ENCODE results near the gene RBPMS2. TPM values are rescaled to one million over a fixed set of nuclear protein-coding genes. Genes with fewer than 3 reads are reported as not detected.

RBPMS2 gene
- total RNA-seq, 2 experiments from 2014 or later, result not detected

- Mint-ChIP-seq H3K27me3 (peaks cover 4% of the 10 kb centered on the region), H3K27ac (no peak overlapping the region), H3K36me3 (ENCODE audit: low read depth) (no peaks in the 10 kb centered on the region), H3K4me3 (no peak overlapping the region), H3K4me1 (peaks cover 8% of the 10 kb centered on the region), H3K9me3 (no peaks in the 10 kb centered on the region)
- ChIA-PET CTCF (interaction anchor here (0.8 to 8.3 kb wide), 5 partner anchors 40 to 303 kb away, joined by 3 to 107 read pairs (median 5); no protein-coding TSS in a partner anchor), POLR2A (no interaction called here)
- DNase-seq, result no peak
Observed at GRCh38 chr15:64730151-64730550, 45.2 kb downstream of the RBPMS2 start.

- Mint-ChIP-seq H3K27me3 (no peaks in the 10 kb centered on the region), H3K4me1 (no peaks in the 10 kb centered on the region), H3K9me3 (no peaks in the 10 kb centered on the region), H3K36me3 (ENCODE audit: low read depth) (no peaks in the 10 kb centered on the region), H3K4me3 (no peak overlapping the region), H3K27ac (no peak overlapping the region)
- ChIA-PET CTCF (interaction anchor here (0.6 to 1.2 kb wide), 6 partner anchors 8 to 115 kb away, joined by 3 to 7 read pairs (median 3); no protein-coding TSS in a partner anchor), POLR2A (no interaction called here)
- no peak for DNase-seq
Observed at GRCh38 chr15:64720188-64720587, 55.2 kb downstream of the RBPMS2 start.

GRCh38 chr15:64717735-64718495 lies 57.5 kb downstream of the RBPMS2 start:
- Mint-ChIP-seq H3K9me3 (no peaks in the 10 kb centered on the region), H3K36me3 (ENCODE audit: low read depth) (no peaks in the 10 kb centered on the region), H3K27me3 (no peaks in the 10 kb centered on the region), H3K27ac (no peak overlapping the region), H3K4me1 (no peaks in the 10 kb centered on the region), H3K4me3 (no peak overlapping the region)
- DNase-seq, result no peak
- CTCF ChIA-PET, result no interaction called here
- POLR2A ChIA-PET, result no interaction called here

GRCh38 chr15:64717130-64717529 lies 58.3 kb downstream of the RBPMS2 start:
- no peaks in the 10 kb centered on the region for H3K27me3 Mint-ChIP-seq
- DNase-seq, result no peak
- no peaks in the 10 kb centered on the region for H3K9me3 Mint-ChIP-seq
- no peaks in the 10 kb centered on the region for H3K36me3 Mint-ChIP-seq (ENCODE audit: low read depth)
- CTCF ChIA-PET, result interaction anchor here (1.7 kb wide), 1 partner anchor 11 kb away, joined by 7 read pairs; no protein-coding TSS in a partner anchor
- no peak overlapping the region for H3K4me3 Mint-ChIP-seq
- POLR2A ChIA-PET, result no interaction called here
- no peaks in the 10 kb centered on the region for H3K4me1 Mint-ChIP-seq
- no peak overlapping the region for H3K27ac Mint-ChIP-seq

GRCh38 chr15:64716452-64716851 lies 58.9 kb downstream of the RBPMS2 start:
- no peaks in the 10 kb centered on the region for H3K36me3 Mint-ChIP-seq (ENCODE audit: low read depth)
- POLR2A ChIA-PET, result interaction anchor here (1.2 kb wide), 1 partner anchor 12 kb away, joined by 3 read pairs; no protein-coding TSS in a partner anchor
- H3K9me3 Mint-ChIP-seq, result no peaks in the 10 kb centered on the region
- CTCF ChIA-PET, result interaction anchor here (0.6 to 1.7 kb wide), 3 partner anchors 11 to 187 kb away, joined by 3 to 7 read pairs (median 5); no protein-coding TSS in a partner anchor
- H3K4me1 Mint-ChIP-seq, result no peaks in the 10 kb centered on the region
- no peaks in the 10 kb centered on the region for H3K27me3 Mint-ChIP-seq
- H3K4me3 Mint-ChIP-seq, result no peak overlapping the region
- no peak for DNase-seq
- no peak overlapping the region for H3K27ac Mint-ChIP-seq

- H3K27me3 Mint-ChIP-seq, result no peaks in the 10 kb centered on the region
Observed at GRCh38 chr15:64713592-64713991, 61.8 kb downstream of the RBPMS2 start.

GRCh38 chr15:64712353-64712752 lies 63.0 kb downstream of the RBPMS2 start:
- H3K9me3 Mint-ChIP-seq, result no peaks in the 10 kb centered on the region
- no peak overlapping the region for H3K4me3 Mint-ChIP-seq
- no peak for DNase-seq
- H3K36me3 Mint-ChIP-seq (ENCODE audit: low read depth), result no peaks in the 10 kb centered on the region
- ChIA-PET CTCF (no interaction called here), POLR2A (no interaction called here)
- no peaks in the 10 kb centered on the region for H3K27me3 Mint-ChIP-seq
- H3K4me1 Mint-ChIP-seq, result no peaks in the 10 kb centered on the region
- H3K27ac Mint-ChIP-seq, result no peak overlapping the region

More at GRCh38 chr15:64713592-64713991, 61.8 kb downstream of the RBPMS2 start:
- no peaks in the 10 kb centered on the region for H3K36me3 Mint-ChIP-seq (ENCODE audit: low read depth)
- no peaks in the 10 kb centered on the region for H3K9me3 Mint-ChIP-seq
- H3K4me1 Mint-ChIP-seq, result no peaks in the 10 kb centered on the region
- no peak for DNase-seq
- H3K27ac Mint-ChIP-seq, result no peak overlapping the region
- ChIA-PET CTCF (interaction anchor here (0.7 kb wide), 1 partner anchor 169 kb away, joined by 3 read pairs; no protein-coding TSS in a partner anchor), POLR2A (interaction anchor here (1.5 kb wide), 1 partner anchor 18 kb away, joined by 3 read pairs; no protein-coding TSS in a partner anchor)
- no peak overlapping the region for H3K4me3 Mint-ChIP-seq

- Mint-ChIP-seq H3K4me3 (no peak overlapping the region), H3K9me3 (no peaks in the 10 kb centered on the region), H3K4me1 (no peaks in the 10 kb centered on the region), H3K27ac (no peak overlapping the region), H3K27me3 (no peaks in the 10 kb centered on the region), H3K36me3 (ENCODE audit: low read depth) (no peaks in the 10 kb centered on the region)
- CTCF ChIA-PET, result interaction anchor here (1.0 kb wide), 1 partner anchor 17 kb away, joined by 3 read pairs; no protein-coding TSS in a partner anchor
- DNase-seq, result no peak
- POLR2A ChIA-PET, result no interaction called here
Observed at GRCh38 chr15:64710676-64711428, 64.5 kb downstream of the RBPMS2 start.

GRCh38 chr15:64706011-64706911 lies 69.1 kb downstream of the RBPMS2 start:
- H3K4me3 Mint-ChIP-seq, result no peak overlapping the region
- H3K36me3 Mint-ChIP-seq (ENCODE audit: low read depth), result peaks cover 7% of the 10 kb centered on the region
- no peak for DNase-seq
- CTCF ChIA-PET, result interaction anchor here (0.5 to 1.3 kb wide), 4 partner anchors 13 to 811 kb away, joined by 3 to 5 read pairs (median 4); no protein-coding TSS in a partner anchor
- POLR2A ChIA-PET, result interaction anchor here (1.0 kb wide), 1 partner anchor 189 kb away, joined by 3 read pairs; no protein-coding TSS in a partner anchor
- H3K27ac Mint-ChIP-seq, result no peak overlapping the region
- H3K9me3 Mint-ChIP-seq, result no peaks in the 10 kb centered on the region
- peaks cover 20% of the 10 kb centered on the region for H3K4me1 Mint-ChIP-seq
- H3K27me3 Mint-ChIP-seq, result no peaks in the 10 kb centered on the region

- ChIA-PET CTCF (interaction anchor here (0.5 to 1.3 kb wide), 7 partner anchors 18 to 812 kb away, joined by 3 to 5 read pairs (median 4); no protein-coding TSS in a partner anchor), POLR2A (interaction anchor here (1.0 to 1.2 kb wide), 2 partner anchors 11 to 190 kb away, joined by 3 read pairs; no protein-coding TSS in a partner anchor)
- no peaks in the 10 kb centered on the region for H3K27me3 Mint-ChIP-seq
- H3K36me3 Mint-ChIP-seq (ENCODE audit: low read depth), result peaks cover 13% of the 10 kb centered on the region
- no peak overlapping the region for H3K27ac Mint-ChIP-seq
- H3K4me3 Mint-ChIP-seq, result no peak overlapping the region
- no peaks in the 10 kb centered on the region for H3K9me3 Mint-ChIP-seq
- DNase-seq, result no peak
- peaks cover 32% of the 10 kb centered on the region for H3K4me1 Mint-ChIP-seq
Observed at GRCh38 chr15:64705006-64705405, 70.4 kb downstream of the RBPMS2 start.

DNA sequence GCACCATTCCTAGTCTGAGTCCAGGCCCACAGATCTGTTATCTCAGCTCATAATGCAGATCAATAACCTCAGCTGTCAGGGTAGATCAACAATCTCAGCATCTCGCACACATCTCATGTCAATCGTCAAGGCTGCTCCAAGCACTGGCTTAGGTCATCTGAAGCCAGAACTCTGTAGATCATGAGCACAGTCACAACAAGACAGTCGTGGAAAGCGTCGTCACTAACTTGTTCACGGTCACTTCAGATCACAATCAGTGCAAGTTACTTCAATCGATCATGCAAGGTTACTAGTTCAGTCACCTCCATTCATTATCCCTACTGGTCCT lies 71.8 kb downstream of the RBPMS2 start:
- Mint-ChIP-seq H3K36me3 (ENCODE audit: low read depth) (peaks cover 13% of the 10 kb centered on the region), H3K4me3 (peak overlapping the region; percentile 84), H3K27ac (peak overlapping the region; percentile 66), H3K27me3 (no peaks in the 10 kb centered on the region), H3K4me1 (peaks cover 46% of the 10 kb centered on the region), H3K9me3 (no peaks in the 10 kb centered on the region)
- POLR2A ChIA-PET, result interaction anchor here (1.3 kb wide), 1 partner anchor 13 kb away, joined by 5 read pairs; no protein-coding TSS in a partner anchor
- DNase-seq, result no peak
- CTCF ChIA-PET, result interaction anchor here (0.7 kb wide), 1 partner anchor 134 kb away, joined by 3 read pairs; no protein-coding TSS in a partner anchor
